Ovary (tissue), 3 donors: ENCODE data around the gene EYS.

Source experiments
- POLR2A ChIP-seq: fragments of 450-650 bp; IDR thresholded peaks from one replicate; pipeline ENCODE4 v1.6.1; 2017; ENCODE audit warnings: antibody characterized with exemption, mild to moderate bottlenecking, moderate library complexity
- TF ChIP-seq, protein P1 (sequence below), 3 donors: fragments of 450-650 bp in 2 of 3; fragments of 200-600 bp in 1 of 3; IDR thresholded peaks; one replicate each; pipeline versions ENCODE4 v1.5.1 to v1.8.0; 2016 to 2022; ENCODE audit warnings: antibody characterized with exemption in 3 of 3, mild to moderate bottlenecking in 1 of 3
- donor health status: DM: no; HTN: no; CAD: no.

GRCh38 chr6:64737418-64737817, 969.6 kb downstream of the EYS start:
- TF ChIP-seq, protein P1, sequence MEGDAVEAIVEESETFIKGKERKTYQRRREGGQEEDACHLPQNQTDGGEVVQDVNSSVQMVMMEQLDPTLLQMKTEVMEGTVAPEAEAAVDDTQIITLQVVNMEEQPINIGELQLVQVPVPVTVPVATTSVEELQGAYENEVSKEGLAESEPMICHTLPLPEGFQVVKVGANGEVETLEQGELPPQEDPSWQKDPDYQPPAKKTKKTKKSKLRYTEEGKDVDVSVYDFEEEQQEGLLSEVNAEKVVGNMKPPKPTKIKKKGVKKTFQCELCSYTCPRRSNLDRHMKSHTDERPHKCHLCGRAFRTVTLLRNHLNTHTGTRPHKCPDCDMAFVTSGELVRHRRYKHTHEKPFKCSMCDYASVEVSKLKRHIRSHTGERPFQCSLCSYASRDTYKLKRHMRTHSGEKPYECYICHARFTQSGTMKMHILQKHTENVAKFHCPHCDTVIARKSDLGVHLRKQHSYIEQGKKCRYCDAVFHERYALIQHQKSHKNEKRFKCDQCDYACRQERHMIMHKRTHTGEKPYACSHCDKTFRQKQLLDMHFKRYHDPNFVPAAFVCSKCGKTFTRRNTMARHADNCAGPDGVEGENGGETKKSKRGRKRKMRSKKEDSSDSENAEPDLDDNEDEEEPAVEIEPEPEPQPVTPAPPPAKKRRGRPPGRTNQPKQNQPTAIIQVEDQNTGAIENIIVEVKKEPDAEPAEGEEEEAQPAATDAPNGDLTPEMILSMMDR (IDR thresholded peaks at IDR 0.05), result no peak
- no peak for TF ChIP-seq POLR2A
